Central memory CD8-positive, alpha-beta T cell (primary cell): ENCODE data around the gene RNF148.
"Not testable (repeated sequence)": the region's sequence is repeated elsewhere in the genome, so short reads cannot be mapped to it uniquely, and the experiment has no call there.

Experiments
- ATAC-seq: fragments of 150-1000 bp; cut with Tn5 transposase; replicated peaks from 2 replicates; pipeline ENCODE4 v1.10.0; 2022; ENCODE audit warnings: mild to moderate bottlenecking, moderate FRiP score, moderate number of reproducible peaks; ENCODE audit not compliant: poor library complexity, severe bottlenecking; ENCODE audit errors: extremely low read depth
- DNase-seq, 2 donors: peaks; one replicate each; pipeline ENCODE4 v3.0.0; 2021; ENCODE audit warnings: low spot score in 2 of 2
- H3K27ac Mint-ChIP-seq: one replicate; pipeline ENCODE4 v1.8.0; 2022; ENCODE audit warnings: low read depth, mild to moderate bottlenecking, moderate library complexity, mixed read lengths
- H3K27me3 Mint-ChIP-seq: one replicate; pipeline ENCODE4 v1.8.0; 2022; ENCODE audit warnings: mixed read lengths
- H3K36me3 Mint-ChIP-seq: one replicate; pipeline ENCODE4 v1.8.0; 2022; ENCODE audit warnings: mild to moderate bottlenecking, moderate library complexity, mixed read lengths; ENCODE audit not compliant: insufficient read depth
- H3K4me1 Mint-ChIP-seq: one replicate; pipeline ENCODE4 v1.8.0; 2022; ENCODE audit warnings: mixed read lengths
- H3K4me3 Mint-ChIP-seq: one replicate; pipeline ENCODE4 v1.8.0; 2022; ENCODE audit warnings: mild to moderate bottlenecking, moderate library complexity, mixed read lengths
- H3K9me3 Mint-ChIP-seq: one replicate; pipeline ENCODE4 v1.8.0; 2022; ENCODE audit warnings: mixed read lengths

The RNF148 gene

DNA sequence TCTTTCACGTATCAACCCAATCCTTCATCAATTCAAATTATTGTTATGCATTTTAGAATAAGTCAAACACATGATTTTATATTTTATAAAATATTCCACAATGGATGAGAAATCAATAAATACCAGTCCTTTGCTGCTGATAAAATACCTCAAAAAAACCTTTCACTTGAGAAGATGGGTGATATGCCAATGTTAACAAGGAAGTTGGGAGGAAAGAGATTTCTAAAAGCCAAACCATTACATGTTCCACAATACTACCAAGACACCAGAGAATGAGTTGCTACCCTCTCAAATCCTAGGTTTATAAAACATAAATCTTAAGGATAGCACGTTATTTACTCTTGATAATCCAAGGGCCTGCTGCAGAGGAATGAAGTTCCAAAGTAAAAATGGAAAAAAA, 18.2 kb downstream of the RNF148 start:
- H3K4me1 Mint-ChIP-seq: no peaks in the 10 kb centered on the region
- H3K4me3 Mint-ChIP-seq: no peak overlapping the region
- no peaks in the 10 kb centered on the region for H3K9me3 Mint-ChIP-seq
- DNase-seq (no peak), ATAC-seq (no peak)
- no peaks in the 10 kb centered on the region for H3K36me3 Mint-ChIP-seq
- H3K27me3 Mint-ChIP-seq: no peaks in the 10 kb centered on the region
- H3K27ac Mint-ChIP-seq: no peak overlapping the region

DNA sequence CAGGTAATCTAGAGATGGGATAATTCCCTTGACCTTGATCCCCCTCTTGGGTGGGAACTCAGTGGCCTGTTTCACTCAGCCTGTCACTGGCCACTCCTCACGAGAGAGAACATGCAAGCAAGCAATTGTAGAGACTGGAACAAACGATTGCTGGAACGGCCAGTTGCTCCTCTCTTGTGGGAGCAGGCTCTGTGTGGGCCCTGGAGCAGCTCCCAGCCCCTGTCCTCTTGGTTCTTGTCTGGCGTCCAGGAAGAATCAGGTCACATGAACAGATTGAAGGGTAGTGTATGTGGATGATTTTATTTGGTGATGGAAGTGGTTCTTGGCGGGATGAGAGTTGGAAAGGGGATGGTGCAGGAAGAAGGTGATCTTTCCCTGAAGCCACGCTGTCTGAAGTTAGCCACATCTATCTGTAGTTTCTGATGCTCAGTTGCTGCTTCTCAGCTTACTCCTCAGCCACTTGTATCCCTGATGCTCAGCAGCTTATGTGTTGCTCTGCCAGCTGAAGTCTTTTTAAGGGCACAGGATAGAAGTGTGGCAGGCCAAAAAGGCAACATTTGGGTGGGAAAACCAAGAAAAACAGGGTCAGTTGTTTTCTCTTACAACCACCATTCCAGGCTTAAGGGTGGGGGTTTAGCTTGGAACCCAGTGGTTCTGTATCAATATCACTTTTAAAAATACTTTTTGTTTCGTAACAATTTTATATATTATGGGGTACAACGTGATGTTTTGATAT, 19.7 kb downstream of the RNF148 start:
- no peak overlapping the region for H3K4me3 Mint-ChIP-seq
- no peaks in the 10 kb centered on the region for H3K9me3 Mint-ChIP-seq
- H3K36me3 Mint-ChIP-seq: no peaks in the 10 kb centered on the region
- DNase-seq (no peak), ATAC-seq (no peak)
- H3K27me3 Mint-ChIP-seq: no peaks in the 10 kb centered on the region
- no peaks in the 10 kb centered on the region for H3K4me1 Mint-ChIP-seq
- no peak overlapping the region for H3K27ac Mint-ChIP-seq

DNA sequence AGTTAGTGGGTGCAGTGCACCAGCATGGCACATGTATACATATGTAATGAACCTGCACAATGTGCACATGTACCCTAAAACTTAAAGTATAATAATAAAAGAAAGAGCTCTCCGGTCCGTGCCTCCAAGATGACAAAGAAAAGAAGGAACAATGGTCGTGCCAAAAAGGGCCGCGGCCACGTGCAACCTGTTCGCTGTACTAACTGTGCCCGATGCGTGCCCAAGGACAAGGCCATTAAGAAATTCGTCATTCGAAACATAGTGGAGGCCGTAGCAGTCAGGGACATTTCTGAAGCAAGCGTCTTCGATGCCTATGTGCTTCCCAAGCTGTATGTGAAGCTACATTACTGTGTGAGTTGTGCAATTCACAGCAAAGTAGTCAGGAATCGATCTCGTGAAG, 21.5 kb downstream of the RNF148 start:
- H3K4me3 Mint-ChIP-seq, H3K9me3 Mint-ChIP-seq, H3K27me3 Mint-ChIP-seq, H3K4me1 Mint-ChIP-seq, H3K36me3 Mint-ChIP-seq, H3K27ac Mint-ChIP-seq, DNase-seq, ATAC-seq: not testable (repeated sequence)

DNA sequence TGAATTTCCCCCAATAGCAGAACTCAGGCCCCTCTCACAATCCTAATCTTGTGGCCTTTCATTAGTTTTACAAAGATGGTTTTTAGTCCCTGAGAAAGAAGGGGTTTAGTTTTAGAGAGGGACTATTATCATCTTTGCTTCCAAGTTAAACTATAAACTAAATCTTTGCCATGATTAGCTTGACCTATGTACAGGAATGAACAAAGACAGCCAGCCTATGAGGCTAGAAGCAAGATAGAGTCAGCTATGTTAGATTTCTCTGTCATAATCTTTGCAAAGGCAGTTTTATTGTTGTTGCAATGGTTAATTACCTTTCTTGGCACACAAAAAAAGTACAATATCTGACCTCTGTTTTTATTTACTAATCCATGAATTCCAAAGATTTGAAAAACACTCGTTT, 22.9 kb downstream of the RNF148 start:
- no peak for DNase-seq
- no peak overlapping the region for H3K27ac Mint-ChIP-seq
- no peak for ATAC-seq

DNA sequence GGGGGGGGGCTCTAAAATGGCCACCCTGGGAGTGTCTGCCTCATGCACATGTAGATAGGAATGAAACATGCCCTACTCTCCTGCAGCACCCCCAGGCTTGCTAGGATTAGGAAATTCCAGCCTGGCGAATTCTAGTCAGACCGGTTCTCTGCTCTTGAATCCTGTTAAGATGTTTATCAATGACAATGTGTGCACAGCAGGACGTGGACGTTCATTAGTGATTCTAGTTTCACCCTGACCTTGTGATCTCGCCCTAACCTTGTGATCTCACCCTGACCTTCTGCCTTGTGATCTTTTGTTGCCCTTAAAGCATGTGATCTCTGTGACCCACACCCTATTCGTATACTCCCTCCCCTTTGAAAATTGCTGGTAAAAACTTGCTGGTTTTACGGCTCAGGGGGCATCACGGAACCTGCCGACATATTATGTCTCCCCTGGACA, 23.4 kb downstream of the RNF148 start:
- not testable (repeated sequence) for H3K4me3 Mint-ChIP-seq, H3K9me3 Mint-ChIP-seq, H3K4me1 Mint-ChIP-seq, H3K27ac Mint-ChIP-seq, H3K36me3 Mint-ChIP-seq, H3K27me3 Mint-ChIP-seq, ATAC-seq, DNase-seq

More for the DNA sequence above, 22.9 kb downstream of the RNF148 start:
- no peak overlapping the region for H3K4me3 Mint-ChIP-seq
- no peaks in the 10 kb centered on the region for H3K4me1 Mint-ChIP-seq
- peaks cover 5% of the 10 kb centered on the region for H3K9me3 Mint-ChIP-seq
- no peaks in the 10 kb centered on the region for H3K36me3 Mint-ChIP-seq
- no peaks in the 10 kb centered on the region for H3K27me3 Mint-ChIP-seq

DNA sequence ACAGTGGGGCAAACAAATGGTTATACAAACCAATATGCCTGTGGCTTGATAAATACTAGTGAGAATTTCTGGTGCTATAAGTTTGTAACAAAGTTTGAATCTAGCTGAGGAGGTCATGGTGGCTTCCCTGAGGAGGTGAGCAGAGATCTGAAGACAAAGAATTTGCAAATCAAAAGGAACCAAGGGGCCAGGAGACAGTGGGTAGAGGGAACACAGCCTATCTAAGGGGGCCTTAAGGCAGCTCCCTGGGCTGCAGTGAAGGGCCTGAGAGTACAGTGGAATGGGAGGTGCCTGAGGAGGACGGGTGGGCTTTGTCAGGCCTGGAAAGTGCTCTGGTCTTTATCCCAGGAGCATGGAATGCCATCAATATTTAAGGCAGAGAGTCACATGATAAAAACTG, 25.6 kb downstream of the RNF148 start:
- no peaks in the 10 kb centered on the region for H3K4me1 Mint-ChIP-seq
- no peak for ATAC-seq

DNA sequence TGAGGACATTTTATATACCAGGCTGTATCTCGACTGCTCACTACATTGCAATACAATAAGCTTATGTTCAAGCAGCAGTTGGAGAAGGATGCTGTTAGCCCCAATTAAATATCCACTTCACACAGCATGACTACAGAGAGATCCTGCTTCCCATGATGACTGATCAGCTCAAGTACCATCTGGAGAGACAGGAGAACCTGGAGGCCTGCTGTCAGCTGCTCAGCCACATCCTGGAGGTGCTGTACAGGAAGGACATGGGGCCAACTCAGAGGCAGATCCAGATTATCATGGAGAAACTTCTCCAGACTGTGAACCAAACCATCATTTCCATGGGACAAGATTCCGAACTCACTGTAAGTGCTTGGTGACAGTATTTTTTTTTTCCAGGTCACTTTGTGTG, 26.3 kb downstream of the RNF148 start:
- Mint-ChIP-seq H3K27me3 (no peaks in the 10 kb centered on the region), H3K4me3 (no peak overlapping the region), H3K27ac (no peak overlapping the region), H3K4me1 (no peaks in the 10 kb centered on the region), H3K36me3 (no peaks in the 10 kb centered on the region), H3K9me3 (peaks cover 8% of the 10 kb centered on the region)
- ATAC-seq: no peak
- no peak for DNase-seq

More for the DNA sequence above, 25.6 kb downstream of the RNF148 start:
- DNase-seq: no peak
- no peak overlapping the region for H3K4me3 Mint-ChIP-seq
- no peaks in the 10 kb centered on the region for H3K36me3 Mint-ChIP-seq
- H3K27ac Mint-ChIP-seq: no peak overlapping the region
- peaks cover 5% of the 10 kb centered on the region for H3K9me3 Mint-ChIP-seq
- no peaks in the 10 kb centered on the region for H3K27me3 Mint-ChIP-seq

DNA sequence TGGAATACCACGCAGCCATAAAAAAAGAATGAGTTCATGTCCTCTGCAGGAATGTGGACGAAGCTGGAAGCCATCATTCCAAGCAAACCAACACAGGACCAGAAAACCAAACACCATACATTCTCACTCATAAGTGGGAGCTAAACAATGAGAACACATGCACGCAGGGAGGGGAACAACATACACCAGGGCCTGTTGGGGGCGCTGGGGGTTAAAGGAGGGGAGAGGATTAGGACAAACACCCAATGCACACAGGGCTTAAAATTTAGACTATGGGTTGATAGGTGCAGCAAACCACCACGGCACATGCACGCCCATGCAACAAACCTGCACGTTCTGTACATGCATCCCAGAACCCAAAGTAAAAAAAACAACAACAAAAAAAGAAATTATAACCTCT, 27.1 kb downstream of the RNF148 start:
- Mint-ChIP-seq H3K27ac (no peak overlapping the region), H3K9me3 (peaks cover 16% of the 10 kb centered on the region), H3K4me1 (no peaks in the 10 kb centered on the region), H3K36me3 (no peaks in the 10 kb centered on the region), H3K4me3 (no peak overlapping the region), H3K27me3 (no peaks in the 10 kb centered on the region)
- DNase-seq (no peak), ATAC-seq (no peak)

DNA sequence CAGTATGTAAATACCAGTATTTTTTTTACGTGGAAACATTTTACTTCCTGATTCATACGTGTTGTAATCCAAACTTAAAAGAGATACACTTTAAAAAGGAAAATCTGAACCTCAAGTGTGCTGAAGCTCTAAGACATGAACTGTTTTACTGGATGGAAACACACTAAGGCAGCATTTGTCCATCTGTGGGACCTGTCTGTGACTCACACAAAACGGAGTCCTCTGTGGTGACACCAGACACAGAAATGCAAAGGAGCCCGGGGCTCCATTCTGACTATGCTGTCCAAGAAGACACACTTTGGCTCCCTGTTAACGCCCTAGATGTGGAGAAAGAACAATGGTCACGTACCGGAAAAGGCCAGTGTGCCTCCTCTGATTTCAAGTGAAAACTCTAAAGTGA, 27.7 kb downstream of the RNF148 start:
- Mint-ChIP-seq H3K9me3 (peaks cover 16% of the 10 kb centered on the region), H3K4me1 (no peaks in the 10 kb centered on the region), H3K4me3 (no peak overlapping the region), H3K27me3 (no peaks in the 10 kb centered on the region), H3K27ac (no peak overlapping the region), H3K36me3 (no peaks in the 10 kb centered on the region)
- no peak for ATAC-seq
- no peak for DNase-seq

DNA sequence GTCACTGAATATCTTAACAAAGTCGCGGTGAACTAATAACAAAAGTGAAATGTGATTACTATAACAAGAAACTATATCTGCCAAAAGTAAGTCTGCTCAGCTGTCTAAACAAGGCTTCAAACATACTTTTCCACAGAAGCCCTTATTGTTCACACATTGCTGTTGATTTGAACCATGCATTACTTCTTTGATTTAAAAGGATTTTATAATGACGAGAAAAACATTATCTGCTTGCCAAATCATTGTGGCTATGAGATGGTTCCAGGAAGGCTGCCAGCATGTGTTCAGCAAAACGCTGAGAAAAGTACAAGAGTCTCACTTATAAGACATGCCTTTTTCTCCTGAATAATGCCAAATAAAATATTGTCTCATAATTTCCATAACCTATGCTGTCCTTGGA, 28.2 kb downstream of the RNF148 start:
- Mint-ChIP-seq H3K9me3 (peaks cover 16% of the 10 kb centered on the region), H3K27me3 (no peaks in the 10 kb centered on the region), H3K4me3 (no peak overlapping the region), H3K36me3 (no peaks in the 10 kb centered on the region), H3K27ac (no peak overlapping the region), H3K4me1 (no peaks in the 10 kb centered on the region)
- DNase-seq (no peak), ATAC-seq (no peak)

DNA sequence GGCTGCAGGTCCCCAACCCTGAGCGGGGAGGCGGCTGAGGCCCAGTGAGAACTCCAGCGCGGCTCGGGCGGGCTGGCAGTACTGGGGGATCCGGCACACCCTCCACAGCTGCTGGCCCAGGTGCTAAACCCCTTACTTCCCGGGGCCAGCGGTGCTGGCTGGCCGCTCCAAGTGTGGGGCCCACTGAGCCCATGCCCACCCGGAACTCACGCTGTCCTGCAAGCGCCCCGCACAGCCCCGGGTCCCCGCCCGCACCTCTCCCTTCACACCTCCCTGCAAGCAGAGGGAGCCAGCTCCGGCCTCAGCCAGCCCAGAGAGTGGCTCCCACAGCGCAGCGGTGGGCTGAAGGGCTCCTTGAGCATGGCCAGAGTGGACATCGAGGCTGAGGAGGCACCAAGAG, 28.8 kb downstream of the RNF148 start:
- peaks cover 16% of the 10 kb centered on the region for H3K9me3 Mint-ChIP-seq
- H3K4me1 Mint-ChIP-seq: no peaks in the 10 kb centered on the region
- no peaks in the 10 kb centered on the region for H3K36me3 Mint-ChIP-seq
- no peak overlapping the region for H3K27ac Mint-ChIP-seq
- no peak for DNase-seq
- no peak for ATAC-seq
- no peak overlapping the region for H3K4me3 Mint-ChIP-seq
- H3K27me3 Mint-ChIP-seq: no peaks in the 10 kb centered on the region

DNA sequence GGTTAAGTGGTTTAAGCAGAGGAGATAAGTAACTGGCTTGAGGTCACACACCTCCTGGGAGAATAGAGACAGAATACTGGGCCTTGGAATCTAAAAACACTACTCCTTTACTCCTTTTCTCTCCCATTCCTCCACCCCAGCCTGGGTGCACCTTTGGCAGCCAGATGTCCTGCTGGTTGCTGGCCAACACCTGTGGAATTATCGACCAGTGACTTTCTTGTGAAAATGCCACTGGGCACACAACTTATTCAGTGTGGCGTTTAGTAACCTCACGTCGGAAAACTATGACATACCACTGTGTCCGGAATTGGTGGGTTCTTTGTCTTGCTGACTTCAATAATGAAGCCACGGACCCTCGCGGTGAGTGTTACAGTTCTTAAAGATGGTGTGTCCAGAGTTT, 30.2 kb downstream of the RNF148 start:
- Mint-ChIP-seq H3K4me1 (no peaks in the 10 kb centered on the region), H3K27ac (no peak overlapping the region), H3K4me3 (no peak overlapping the region), H3K9me3 (peaks cover 24% of the 10 kb centered on the region), H3K27me3 (no peaks in the 10 kb centered on the region), H3K36me3 (no peaks in the 10 kb centered on the region)
- ATAC-seq (no peak), DNase-seq (no peak)

DNA sequence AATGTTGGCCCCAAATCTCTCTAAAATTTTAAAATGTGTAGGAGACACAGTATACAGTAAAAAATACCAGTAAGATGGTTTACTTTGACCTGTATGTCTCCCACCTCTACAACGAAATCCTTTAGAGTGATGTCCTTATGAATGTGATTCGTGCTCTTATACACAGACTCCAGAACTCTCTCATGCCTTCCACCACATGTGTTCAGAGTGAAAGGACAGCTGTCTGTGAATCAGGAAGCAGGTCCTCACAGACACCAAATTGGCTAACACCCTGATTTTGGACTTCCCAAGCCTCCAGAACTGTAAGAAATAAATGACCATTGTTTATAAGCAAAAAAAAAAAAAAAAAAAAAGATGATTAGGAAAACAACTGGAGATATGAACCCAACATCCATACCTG, 39.0 kb downstream of the RNF148 start:
- H3K4me3 Mint-ChIP-seq: no peak overlapping the region
- no peaks in the 10 kb centered on the region for H3K27me3 Mint-ChIP-seq
- peaks cover 30% of the 10 kb centered on the region for H3K9me3 Mint-ChIP-seq
- DNase-seq: no peak
- H3K27ac Mint-ChIP-seq: no peak overlapping the region
- H3K36me3 Mint-ChIP-seq: no peaks in the 10 kb centered on the region
- ATAC-seq: no peak
- H3K4me1 Mint-ChIP-seq: no peaks in the 10 kb centered on the region
